Stimulated activated effector memory CD8-positive, alpha-beta T cell treated with anti-CD3 and anti-CD28 coated beads, Interleukin-12 subunit alpha, Interleukin-12 subunit beta, amount 100 ng/mL, for 72 hours (primary cell): ENCODE results near the gene NFATC1.
"Not testable (repeated sequence)": the region's sequence is repeated elsewhere in the genome, so short reads cannot be mapped to it uniquely, and the experiment has no call there.

Experiments
- ATAC-seq: fragments of 150-1000 bp; cut with Tn5 transposase; 2 replicates; pipeline ENCODE4 v1.10.0; 2021
- DNase-seq, 2 donors: peaks; one replicate each; pipeline ENCODE4 v3.0.0; 2021 to 2022; ENCODE audit warnings: low spot score in 2 of 2
- H3K27ac Mint-ChIP-seq: one replicate; pipeline ENCODE4 v1.8.0; 2022; ENCODE audit warnings: mild to moderate bottlenecking, mixed read lengths
- H3K36me3 Mint-ChIP-seq: one replicate; pipeline ENCODE4 v1.8.0; 2022; ENCODE audit warnings: mild to moderate bottlenecking, mixed read lengths
- H3K4me1 Mint-ChIP-seq: one replicate; pipeline ENCODE4 v1.8.0; 2022; ENCODE audit warnings: mixed read lengths
- H3K4me3 Mint-ChIP-seq: one replicate; pipeline ENCODE4 v1.8.0; 2022; ENCODE audit warnings: mild to moderate bottlenecking, mixed read lengths
- H3K9me3 Mint-ChIP-seq: one replicate; pipeline ENCODE4 v1.8.0; 2022; ENCODE audit warnings: mixed read lengths

NFATC1 gene

GRCh38 chr18:79480171-79481045, 84.7 kb downstream of the NFATC1 start:
- H3K4me3 Mint-ChIP-seq: no peak overlapping the region
- no peaks in the 10 kb centered on the region for H3K9me3 Mint-ChIP-seq
- H3K4me1 Mint-ChIP-seq: peaks cover 5% of the 10 kb centered on the region
- no peak for ATAC-seq
- DNase-seq: no peak
- H3K36me3 Mint-ChIP-seq: peaks cover 23% of the 10 kb centered on the region
- H3K27ac Mint-ChIP-seq: no peak overlapping the region

- H3K4me1 Mint-ChIP-seq: peaks cover 5% of the 10 kb centered on the region
- H3K27ac Mint-ChIP-seq: no peak overlapping the region
- ATAC-seq (no peak), DNase-seq (no peak)
- no peaks in the 10 kb centered on the region for H3K9me3 Mint-ChIP-seq
- H3K4me3 Mint-ChIP-seq: no peak overlapping the region
- peaks cover 21% of the 10 kb centered on the region for H3K36me3 Mint-ChIP-seq
Measured at GRCh38 chr18:79481046-79481790, 85.5 kb downstream of the NFATC1 start.

- DNase-seq, ATAC-seq, H3K9me3 Mint-ChIP-seq, H3K4me3 Mint-ChIP-seq, H3K4me1 Mint-ChIP-seq, H3K27ac Mint-ChIP-seq: not testable (repeated sequence)
- H3K36me3 Mint-ChIP-seq: peaks cover 31% of the 10 kb centered on the region
Measured at GRCh38 chr18:79483393-79483792, 87.7 kb downstream of the NFATC1 start.

GRCh38 chr18:79483971-79484491, 88.3 kb downstream of the NFATC1 start:
- Mint-ChIP-seq H3K9me3 (no peaks in the 10 kb centered on the region), H3K27ac (no peak overlapping the region), H3K36me3 (peaks cover 34% of the 10 kb centered on the region), H3K4me1 (peaks cover 5% of the 10 kb centered on the region), H3K4me3 (no peak overlapping the region)
- DNase-seq (no peak), ATAC-seq (no peak)

GRCh38 chr18:79484661-79485621, 89.2 kb downstream of the NFATC1 start:
- Mint-ChIP-seq H3K27ac (no peak overlapping the region), H3K4me1 (peaks cover 5% of the 10 kb centered on the region), H3K4me3 (no peak overlapping the region), H3K36me3 (peaks cover 40% of the 10 kb centered on the region), H3K9me3 (no peaks in the 10 kb centered on the region)
- no peak for DNase-seq
- ATAC-seq: no peak

GRCh38 chr18:79485788-79486355, 90.1 kb downstream of the NFATC1 start:
- H3K4me3 Mint-ChIP-seq: no peak overlapping the region
- H3K36me3 Mint-ChIP-seq: peaks cover 47% of the 10 kb centered on the region
- H3K27ac Mint-ChIP-seq: no peak overlapping the region
- DNase-seq: no peak
- no peaks in the 10 kb centered on the region for H3K9me3 Mint-ChIP-seq
- ATAC-seq: no peak
- H3K4me1 Mint-ChIP-seq: peaks cover 8% of the 10 kb centered on the region

GRCh38 chr18:79486356-79487182, 90.8 kb downstream of the NFATC1 start:
- Mint-ChIP-seq H3K4me3 (no peak overlapping the region), H3K4me1 (peaks cover 15% of the 10 kb centered on the region), H3K9me3 (no peaks in the 10 kb centered on the region), H3K36me3 (peaks cover 52% of the 10 kb centered on the region), H3K27ac (no peak overlapping the region)
- ATAC-seq: no peak
- no peak for DNase-seq

- no peaks in the 10 kb centered on the region for H3K9me3 Mint-ChIP-seq
- peaks cover 58% of the 10 kb centered on the region for H3K36me3 Mint-ChIP-seq
- H3K4me3 Mint-ChIP-seq: no peak overlapping the region
- peaks cover 22% of the 10 kb centered on the region for H3K4me1 Mint-ChIP-seq
- no peak for DNase-seq
- no peak for ATAC-seq
- H3K27ac Mint-ChIP-seq: no peak overlapping the region
Measured at GRCh38 chr18:79487183-79487800, 91.6 kb downstream of the NFATC1 start.

GRCh38 chr18:79487801-79488201, 92.1 kb downstream of the NFATC1 start:
- H3K9me3 Mint-ChIP-seq: no peaks in the 10 kb centered on the region
- peaks cover 22% of the 10 kb centered on the region for H3K4me1 Mint-ChIP-seq
- DNase-seq (no peak), ATAC-seq (no peak)
- H3K27ac Mint-ChIP-seq: no peak overlapping the region
- H3K4me3 Mint-ChIP-seq: no peak overlapping the region
- H3K36me3 Mint-ChIP-seq: peaks cover 60% of the 10 kb centered on the region

GRCh38 chr18:79488311-79489050, 92.8 kb downstream of the NFATC1 start:
- ATAC-seq (no peak), DNase-seq (no peak)
- Mint-ChIP-seq H3K9me3 (no peaks in the 10 kb centered on the region), H3K4me3 (no peak overlapping the region), H3K4me1 (peaks cover 22% of the 10 kb centered on the region), H3K36me3 (peaks cover 60% of the 10 kb centered on the region), H3K27ac (no peak overlapping the region)

- H3K4me3 Mint-ChIP-seq: no peak overlapping the region
- no peak for ATAC-seq
- peaks cover 59% of the 10 kb centered on the region for H3K36me3 Mint-ChIP-seq
Measured at GRCh38 chr18:79489051-79489898, 93.5 kb downstream of the NFATC1 start.

GRCh38 chr18:79489899-79490625, 94.3 kb downstream of the NFATC1 start:
- DNase-seq: no peak
- H3K27ac Mint-ChIP-seq: no peak overlapping the region
- no peak overlapping the region for H3K4me3 Mint-ChIP-seq
- no peaks in the 10 kb centered on the region for H3K9me3 Mint-ChIP-seq
- peaks cover 51% of the 10 kb centered on the region for H3K36me3 Mint-ChIP-seq
- no peak for ATAC-seq
- peaks cover 17% of the 10 kb centered on the region for H3K4me1 Mint-ChIP-seq

More at GRCh38 chr18:79489051-79489898, 93.5 kb downstream of the NFATC1 start:
- Mint-ChIP-seq H3K27ac (no peak overlapping the region), H3K9me3 (no peaks in the 10 kb centered on the region), H3K4me1 (peaks cover 21% of the 10 kb centered on the region)
- no peak for DNase-seq
